Measurements from ENCODE around the gene ALPK3.

The ALPK3 gene

GRCh38 chr15:84821501-84822021 is 4.4 kb downstream of the ALPK3 start:
- in situ Hi-C loops (cut with MboI; ENCODE audit: low sequenced_read_pairs), result no loop called here

- in situ Hi-C loops (cut with MboI; ENCODE audit: low sequenced_read_pairs), result no loop called here
Measured at GRCh38 chr15:84822653-84823281, 5.6 kb downstream of the ALPK3 start.

- in situ Hi-C loops (cut with MboI; ENCODE audit: low sequenced_read_pairs), result no loop called here
Measured at GRCh38 chr15:84823282-84823878, 6.2 kb downstream of the ALPK3 start.

- in situ Hi-C loops (cut with MboI; ENCODE audit: low sequenced_read_pairs), result no loop called here
Measured at GRCh38 chr15:84824260-84825007, 7.3 kb downstream of the ALPK3 start.

GRCh38 chr15:84826369-84826823 is 9.2 kb downstream of the ALPK3 start:
- in situ Hi-C loops (cut with MboI; ENCODE audit: low sequenced_read_pairs), result no loop called here

- in situ Hi-C loops (cut with MboI; ENCODE audit: low sequenced_read_pairs), result no loop called here
Measured at GRCh38 chr15:84827246-84827645, 10.1 kb downstream of the ALPK3 start.

GRCh38 chr15:84828086-84828908 is 11.1 kb downstream of the ALPK3 start:
- in situ Hi-C loops (cut with MboI; ENCODE audit: low sequenced_read_pairs), result no loop called here

GRCh38 chr15:84829428-84829827 is 12.3 kb downstream of the ALPK3 start:
- in situ Hi-C loops (cut with MboI; ENCODE audit: low sequenced_read_pairs), result no loop called here

- in situ Hi-C loops (cut with MboI; ENCODE audit: low sequenced_read_pairs), result no loop called here
Measured at GRCh38 chr15:84830036-84830435, 12.9 kb downstream of the ALPK3 start.

GRCh38 chr15:84831028-84831427 is 13.9 kb downstream of the ALPK3 start:
- in situ Hi-C loops (cut with MboI; ENCODE audit: low sequenced_read_pairs), result no loop called here

GRCh38 chr15:84831613-84832012 is 14.5 kb downstream of the ALPK3 start:
- in situ Hi-C loops (cut with MboI; ENCODE audit: low sequenced_read_pairs), result no loop called here

GRCh38 chr15:84832448-84833040 is 15.4 kb downstream of the ALPK3 start:
- in situ Hi-C loops (cut with MboI; ENCODE audit: low sequenced_read_pairs), result no loop called here

GRCh38 chr15:84833447-84834228 is 16.5 kb downstream of the ALPK3 start:
- in situ Hi-C loops (cut with MboI; ENCODE audit: low sequenced_read_pairs), result no loop called here

- in situ Hi-C loops (cut with MboI; ENCODE audit: low sequenced_read_pairs), result no loop called here
Measured at GRCh38 chr15:84834229-84834955, 17.2 kb downstream of the ALPK3 start.

- in situ Hi-C loops (cut with MboI; ENCODE audit: low sequenced_read_pairs), result no loop called here
Measured at GRCh38 chr15:84834969-84835368, 17.8 kb downstream of the ALPK3 start.

GRCh38 chr15:84835661-84836337 is 18.6 kb downstream of the ALPK3 start:
- in situ Hi-C loops (cut with MboI; ENCODE audit: low sequenced_read_pairs), result no loop called here

GRCh38 chr15:84836844-84837243 is 19.7 kb downstream of the ALPK3 start:
- in situ Hi-C loops (cut with MboI; ENCODE audit: low sequenced_read_pairs), result no loop called here

- in situ Hi-C loops (cut with MboI; ENCODE audit: low sequenced_read_pairs), result no loop called here
Measured at GRCh38 chr15:84839714-84840113, 22.6 kb downstream of the ALPK3 start.

- in situ Hi-C loops (cut with MboI; ENCODE audit: low sequenced_read_pairs), result no loop called here
Measured at GRCh38 chr15:84840255-84840654, 23.1 kb downstream of the ALPK3 start.
